ENCODE measurements around the gene ZWILCH. TPM values are rescaled to one million over a fixed set of nuclear protein-coding genes. Genes with fewer than 3 reads are reported as not detected.

Gene ZWILCH
- total and polyA plus RNA-seq, 9 of the 15 experiments (the other 6 are each of a cell fraction or from before 2014, with no cell fraction given): 32.8 to 94.2 (median 52.1) TPM

GRCh38 chr15:66486887-66487286, 18.2 kb upstream of the ZWILCH start:
- peaks cover 85% of the 10 kb centered on the region for H3K36me3 ChIP-seq (ENCODE audit: control insufficient read depth, insufficient read depth, low read length)
- no peak overlapping the region for H2AFZ ChIP-seq (ENCODE audit: low read depth, low read length)
- no peak for DNase-seq (ENCODE audit: extremely low read depth in 1 of 4, low spot score in 3 of 4)
- no peak for TF ChIP-seq ZBTB43 (CRISPR knock-in tag; IDR thresholded peaks at IDR 0.05)
- no peak for TF ChIP-seq DDX20 (tag; IDR thresholded peaks at IDR 0.05; ENCODE audit: low read depth)
- TF ChIP-seq ZNF143 (CRISPR knock-in tag; IDR thresholded peaks at IDR 0.05): no peak
- no peak for TF ChIP-seq SMARCE1 (IDR thresholded peaks at IDR 0.05)
- TF ChIP-seq MYC (IDR thresholded peaks at IDR 0.05; ENCODE audit: low read depth, low read length): no peak
- TF ChIP-seq MYC (CRISPR knock-in tag; IDR thresholded peaks at IDR 0.05; ENCODE audit: borderline replicate concordance, low read depth): no peak
- no peak for TF ChIP-seq JUN (IDR thresholded peaks at IDR 0.05; ENCODE audit: borderline replicate concordance, low read depth, low read length)
- TF ChIP-seq JUN (CRISPR knock-in tag; IDR thresholded peaks at IDR 0.05; ENCODE audit: borderline replicate concordance): no peak
- TF ChIP-seq POLR3A (IDR thresholded peaks at IDR 0.05; ENCODE audit: borderline replicate concordance, extremely low read depth, insufficient read depth, insufficient read length): no peak
- TF ChIP-seq ILF3 (IDR thresholded peaks at IDR 0.05; ENCODE audit: borderline replicate concordance): no peak
- no peak for TF ChIP-seq GABPB2 (CRISPR knock-in tag; conservative IDR thresholded peaks at IDR 0.05)
- TF ChIP-seq ATF7 (IDR thresholded peaks at IDR 0.05): no peak
- TF ChIP-seq SETDB1 (IDR thresholded peaks at IDR 0.05; ENCODE audit: low read length): no peak
- no peak for TF ChIP-seq CBFA2T3 (IDR thresholded peaks at IDR 0.05)
- TF ChIP-seq RBFOX2 (IDR thresholded peaks at IDR 0.05; ENCODE audit: low read depth, low read length): no peak
- no peak for TF ChIP-seq DACH1 (IDR thresholded peaks at IDR 0.05; ENCODE audit: partially characterized antibody)
- no peak for TF ChIP-seq TEAD1 (CRISPR knock-in tag; IDR thresholded peaks at IDR 0.05)
- 83% methylated on average over 3 of the region's 3 CpGs for WGBS (ENCODE audit: insufficient coverage, low coverage, missing lambda C conversion rate)
- no peaks in the 10 kb centered on the region for H3K79me2 ChIP-seq (ENCODE audit: control insufficient read depth, insufficient read depth, low read length)
- intact Hi-C loops (cut with micrococcal nuclease): no loop called here
- H3K4me3 ChIP-seq: no peak overlapping the region
- FAIRE-seq: no peak
- no TSS peak for BruUV-seq (replicated peaks)
- ChIA-PET CTCF (ENCODE audit: low intra/inter-chr PET ratio) (no interaction called here), POLR2A (interaction anchor here (0.5 to 2.0 kb wide), 4 partner anchors 10 to 70 kb away, joined by 3 to 7 read pairs (median 3); partner anchors contain the start of gene SNAPC5)
- H3K4me2 ChIP-seq (ENCODE audit: insufficient read depth, low read length): no peak overlapping the region
- peaks cover under 1% of the 10 kb centered on the region for H3K9me1 ChIP-seq (ENCODE audit: control insufficient read depth, insufficient read depth, low read length)
- no peaks in the 10 kb centered on the region for H3K9me3 ChIP-seq (replicated peaks; ENCODE audit: control insufficient read depth, insufficient read depth, low read depth, low read length)
- no peaks in the 10 kb centered on the region for H4K20me1 ChIP-seq (replicated peaks; ENCODE audit: control insufficient read depth, insufficient read depth, low read length)
- H3K4me1 ChIP-seq (replicated peaks in 1 of 2; ENCODE audit: control insufficient read depth in 2 of 2, insufficient read depth in 2 of 2, low read length in 2 of 2): peaks cover 2 to 6% of the 10 kb centered on the region in 2 experiments; a peak in 3 of 5 replicates
- no peak overlapping the region for H3K9ac ChIP-seq (ENCODE audit: insufficient read depth in 1 of 2, low read depth in 2 of 2, low read length in 2 of 2)
- in situ Hi-C loops (cut with MboI): no loop called here
- no peak overlapping the region for H3K27ac ChIP-seq (ENCODE audit: extremely low read depth, low read depth, low read length)
- no peaks in the 10 kb centered on the region for H3K27me3 ChIP-seq (ENCODE audit: control insufficient read depth in 2 of 2, insufficient read depth in 2 of 2, low read length in 2 of 2)
- no peak for ATAC-seq
